K562 (cell line): ENCODE data around the gene RNF114. TPM values are rescaled to one million over a fixed set of nuclear protein-coding genes. Genes with fewer than 3 reads are reported as not detected.

Source experiments
- ATAC-seq: fragments of 200-7000 bp; cut with Tn5 transposase; 3 replicates; pipeline ENCODE4 v1.9.1; 2020; ENCODE audit warnings: moderate library complexity
- BruUV-seq: library from RNA; stranded (reverse); fragments of 400-500 nt; replicated peaks from 2 replicates; lab custom pipeline; 2021; lab: Mats Ljungman, UMichigan
- CTCF ChIA-PET: fragments of 300-600 bp; formaldehyde crosslinking; extraction: SDS; loops from one replicate; lab custom pipeline; 2021; ENCODE audit warnings: low intra/inter-chr PET ratio; lab: Yijun Ruan, JAX
- POLR2A ChIA-PET: fragments of 300-600, 350-650 bp; sonication (Branson Sonifier 250); formaldehyde crosslinking; extraction: SDS; loops from one replicate; lab custom pipeline; 2021; ENCODE audit warnings: antibody characterized with exemption, inconsistent platforms; lab: Yijun Ruan, JAX
- DNase-seq, 4 experiments: peaks; one replicate each; pipeline versions ENCODE4 v3.0.0 to v3.0.0-alpha.2; 2011 to 2018; ENCODE audit warnings: low spot score in 3 of 4, mixed read lengths in 3 of 4; ENCODE audit errors: extremely low read depth in 1 of 4
- FAIRE-seq: peaks from 2 replicates; lab custom pipeline; 2011; peaks lifted over from hg19 to GRCh38; lab: Jason Lieb, UNC
- H2AFZ ChIP-seq: 2 replicates; pipeline ENCODE4 v1.6.0; 2011; ENCODE audit warnings: low read depth, low read length, control low read depth, inconsistent platforms
- H3K27ac ChIP-seq: fragments of 200-600 bp; 3 replicates; pipeline ENCODE4 v1.8.0; 2011; ENCODE audit warnings: low read depth, mild to moderate bottlenecking, control low read depth, inconsistent platforms, low read length, moderate library complexity, mixed read lengths; ENCODE audit errors: extremely low read depth
- H3K27me3 ChIP-seq, 2 experiments: fragments of 300-600 bp in 1 of 2; 2 replicates in 1 of 2; 3 replicates in 1 of 2; pipeline versions ENCODE4 v1.6.0 to v1.8.0; 2011; ENCODE audit warnings: inconsistent platforms in 2 of 2, low read length in 2 of 2, mild to moderate bottlenecking in 1 of 2, mixed read lengths in 1 of 2, moderate library complexity in 1 of 2; ENCODE audit not compliant: control insufficient read depth in 2 of 2, insufficient read depth in 2 of 2
- H3K36me3 ChIP-seq: fragments of 300-600 bp; 3 replicates; pipeline ENCODE4 v1.8.0; 2011; ENCODE audit warnings: mild to moderate bottlenecking, low read length, inconsistent platforms; ENCODE audit not compliant: control insufficient read depth, insufficient read depth
- H3K4me1 ChIP-seq, 2 experiments: fragments of 200-600 bp in 1 of 2; replicated peaks in 1 of 2; 2 replicates in 1 of 2; 3 replicates in 1 of 2; pipeline versions ENCODE4 v1.5.1 to v1.8.0; 2011; ENCODE audit warnings: inconsistent platforms in 2 of 2, low read length in 2 of 2, mild to moderate bottlenecking in 1 of 2, mixed read lengths in 1 of 2, moderate library complexity in 1 of 2; ENCODE audit not compliant: control insufficient read depth in 2 of 2, insufficient read depth in 2 of 2
- H3K4me2 ChIP-seq: 2 replicates; pipeline ENCODE4 v1.6.1; 2011; ENCODE audit warnings: low read length, control low read depth, inconsistent platforms, mixed read lengths; ENCODE audit not compliant: insufficient read depth
- H3K4me3 ChIP-seq: fragments of 200-600 bp; sonication (generic), shearing (Covaris generic); 2 replicates; pipeline ENCODE4 v1.5.1; 2016; ENCODE audit warnings: control low read depth, inconsistent platforms
- H3K79me2 ChIP-seq: fragments of 200-600 bp; 3 replicates; pipeline ENCODE4 v1.8.0; 2011; ENCODE audit warnings: low read length, inconsistent platforms; ENCODE audit not compliant: control insufficient read depth, insufficient read depth
- H3K9ac ChIP-seq, 2 experiments: 2 replicates each; pipeline versions ENCODE4 v1.6.0 to v1.6.1; 2011; ENCODE audit warnings: low read depth in 2 of 2, low read length in 2 of 2, control low read depth in 1 of 2, inconsistent platforms in 1 of 2, mild to moderate bottlenecking in 1 of 2, mixed read lengths in 1 of 2; ENCODE audit not compliant: insufficient read depth in 1 of 2
- H3K9me1 ChIP-seq: one replicate; pipeline ENCODE4 v1.6.0; 2011; ENCODE audit warnings: inconsistent platforms, mild to moderate bottlenecking, low read length, moderate library complexity; ENCODE audit not compliant: control insufficient read depth, insufficient read depth
- H3K9me3 ChIP-seq: replicated peaks from 2 replicates; pipeline ENCODE4 v1.5.1; 2011; ENCODE audit warnings: low read depth, low read length, inconsistent platforms; ENCODE audit not compliant: control insufficient read depth, insufficient read depth
- H4K20me1 ChIP-seq: replicated peaks from 2 replicates; pipeline ENCODE4 v1.6.1; 2011; ENCODE audit warnings: low read length, inconsistent platforms, mixed read lengths; ENCODE audit not compliant: control insufficient read depth, insufficient read depth
- BMI1 ChIP-seq: fragments of 150-350 bp; IDR thresholded peaks from 2 replicates; pipeline ENCODE4 v1.6.1; 2014; ENCODE audit warnings: low read length
- DLX4 ChIP-seq: fragments of 250-450 bp; sonication (Bioruptor Pico); IDR thresholded peaks from 2 replicates; pipeline ENCODE4 v1.6.1; 2021; ENCODE audit warnings: mild to moderate bottlenecking
- HINFP ChIP-seq: fragments of 450-650 bp; conservative IDR thresholded peaks from 2 replicates; pipeline ENCODE4 v1.6.1; 2016; ENCODE audit warnings: missing genetic modification characterization, low read depth, mild to moderate bottlenecking, control low read depth, missing compliant biosample characterization
- KDM5B ChIP-seq: fragments of 200-600 bp; sonication (generic); IDR thresholded peaks from 2 replicates; pipeline ENCODE4 v1.6.1; 2012; ENCODE audit warnings: low read depth, mild to moderate bottlenecking, moderate library complexity, low read length, control low read depth, inconsistent platforms; ENCODE audit not compliant: insufficient replicate concordance
- L3MBTL2 ChIP-seq: fragments of 450-650 bp; IDR thresholded peaks from 2 replicates; pipeline ENCODE4 v1.6.1; 2016; ENCODE audit warnings: mild to moderate bottlenecking, moderate library complexity
- NR2C2 ChIP-seq, 2 experiments: fragments of 200-800 bp in 1 of 2; sonication (Bioruptor generic) in 1 of 2; sonication (generic) in 1 of 2; formaldehyde crosslinking in 1 of 2; IDR thresholded peaks; 2 replicates each; pipeline versions ENCODE4 v1.6.1 to v1.8.0; 2016 to 2022; ENCODE audit warnings: mild to moderate bottlenecking in 1 of 2, missing compliant biosample characterization in 1 of 2, missing genetic modification characterization in 1 of 2, missing genetic modification reagents in 1 of 2
- ZNF232 ChIP-seq: sonication (generic); formaldehyde crosslinking; IDR thresholded peaks from 2 replicates; pipeline ENCODE4 v1.8.0; 2022; ENCODE audit warnings: mild to moderate bottlenecking, missing genetic modification reagents
- ZNF444 ChIP-seq: fragments of 250-450 bp; sonication (Bioruptor Pico); IDR thresholded peaks from 2 replicates; pipeline ENCODE4 v1.4.0; 2020; ENCODE audit warnings: mild to moderate bottlenecking, moderate library complexity
- ZNF561 ChIP-seq: fragments of 450-650 bp; formaldehyde crosslinking; conservative IDR thresholded peaks from 2 replicates; pipeline ENCODE4 v1.4.0; 2020; ENCODE audit warnings: mild to moderate bottlenecking, moderate library complexity
- ZNF592 ChIP-seq: fragments of 450-650 bp; IDR thresholded peaks from 2 replicates; pipeline ENCODE4 v1.6.1; 2017; ENCODE audit warnings: antibody characterized with exemption, mild to moderate bottlenecking
- WGBS: fragments of 100-300 bp; shearing (Covaris generic); methylation state at CpG from one replicate; pipeline ENCODE4 v1.1.6; 2016; ENCODE audit warnings: low coverage, mixed read lengths; ENCODE audit not compliant: insufficient coverage; ENCODE audit errors: missing lambda C conversion rate; 5-methylcytosine and 5-hydroxymethylcytosine counted together
- in situ Hi-C: fragments of 300-500 bp; cut with MboI; formaldehyde crosslinking; loops from 4 replicates; pipeline ENCODE4 v1.15.0; 2018; ENCODE audit warnings: inconsistent platforms, mixed read lengths
- intact Hi-C: fragments of 100-400 bp; cut with micrococcal nuclease; formaldehyde crosslinking; loops from 2 replicates; pipeline ENCODE4 v1.14.2; 2022
- polyA plus RNA-seq, 8 experiments: library from polyadenylated mRNA; depleted of rRNA in 4 of 8; stranded (reverse) in 5 of 8; unstranded in 3 of 8; fragments of >200 nt; fragmentation: Nextera tagmentation in 2 of 8; fragmentation: Illumina TruSeq in 1 of 8; extraction: Ambion mirVana in 2 of 8; extraction: Trizol in 1 of 8; gene quantifications; 2 replicates each; pipeline versions ENCODE4 v1.2.1 to v1.2.3, GENCODE V29; 2011 to 2014; ENCODE audit warnings: inconsistent platforms in 1 of 8, missing spikeins in 1 of 8
- total RNA-seq, 7 experiments: library from RNA; depleted of rRNA in 6 of 7; stranded (reverse); fragments of >200 nt in 6 of 7; fragmentation: Illumina TruSeq in 2 of 7; extraction: Trizol in 2 of 7; gene quantifications; 2 replicates each; pipeline versions ENCODE4 v1.2.1 to v1.2.3, GENCODE V29; 2011 to 2021; ENCODE audit warnings: low replicate concordance in 1 of 7

Gene RNF114
- total and polyA plus RNA-seq, 9 of the 15 experiments (the other 6 are each of a cell fraction or from before 2014, with no cell fraction given) = 38.6 to 111 (median 62.6) TPM

- in situ Hi-C loops = loop anchor here (25.0 kb wide), 1 partner anchor 556 kb away; no protein-coding TSS in a partner anchor
- Histone ChIP-seq H3K79me2 (no peaks in the 10 kb centered on the region), H4K20me1 (peaks cover 8% of the 10 kb centered on the region; the same call in 1 of the 2 replicates), H3K9me1 (no peaks in the 10 kb centered on the region), H2AFZ (no peak overlapping the region), H3K9me3 (no peaks in the 10 kb centered on the region), H3K36me3 (peaks cover 16% of the 10 kb centered on the region; the same call in 1 of the 3 replicates), H3K27ac (no peak overlapping the region), H3K4me2 (peak overlapping the region; percentile 3; the same call in 1 of the 2 replicates), H3K27me3 (no peaks in the 10 kb centered on the region), H3K4me1 (peaks cover 8 to 36% of the 10 kb centered on the region in 2 experiments), H3K4me3 (no peak overlapping the region), H3K9ac (peak overlapping the region in 1 of 2 experiments; percentile 87; a peak in 2 of 4 replicates)
- WGBS = 13% methylated on average over 11 of the region's 11 CpGs
- ChIA-PET CTCF (no interaction called here), POLR2A (interaction anchor here (0.7 to 3.2 kb wide), 4 partner anchors 8 to 469 kb away, joined by 3 to 16 read pairs (median 4); no protein-coding TSS in a partner anchor)
- intact Hi-C loops = loop anchor here (5.0 kb wide), 1 partner anchor 351 kb away; no protein-coding TSS in a partner anchor
- BruUV-seq = no TSS peak
- peak in 2 of 4 experiments; percentile 48 to 55 for DNase-seq
- FAIRE-seq = peak; percentile 67
- ATAC-seq = peak; percentile 77
- no peak for TF ChIP-seq NR2C2 (CRISPR knock-in tag; IDR thresholded peaks at IDR 0.05)
- TF ChIP-seq NR2C2 (tag; IDR thresholded peaks at IDR 0.05) = no peak
- 0 out of 2 replicates have a peak, but pooled peaks have one; percentile 35 for TF ChIP-seq ZNF592
- TF ChIP-seq KDM5B = no peak
- 0 out of 2 replicates have a peak, but pooled peaks have one; percentile 19 for TF ChIP-seq L3MBTL2
- TF ChIP-seq ZNF232 (CRISPR knock-in tag) = no peak
- no peak for TF ChIP-seq ZNF561 (CRISPR knock-in tag)
- TF ChIP-seq ZNF444 (CRISPR knock-in tag) = no peak
- no peak for TF ChIP-seq BMI1
- no peak for TF ChIP-seq HINFP (tag)
- no peak for TF ChIP-seq DLX4
Observed at GRCh38 chr20:49892817-49893216, 43.4 kb upstream of the RNF114 start.
